PC-3 (cell line): ENCODE data around the gene MRPS25. TPM values are rescaled to one million over a fixed set of nuclear protein-coding genes. Genes with fewer than 3 reads are reported as not detected.

Experiments
- ATAC-seq: fragments of 200-7000 bp; cut with Tn5 transposase; 2 replicates; pipeline ENCODE4 v1.9.1; 2020; ENCODE audit warnings: mild to moderate bottlenecking, moderate library complexity
- BruUV-seq: library from RNA; stranded (reverse); fragments of 400-500 nt; replicated peaks from 2 replicates; lab custom pipeline; 2021; lab: Mats Ljungman, UMichigan
- CTCF ChIA-PET: fragments of 300-600 bp; sonication (Branson Sonifier 250); formaldehyde crosslinking; loops from one replicate; lab custom pipeline; 2022; ENCODE audit warnings: antibody characterized with exemption; lab: Charles Lee
- POLR2A ChIA-PET: fragments of 300-600 bp; sonication (Branson Sonifier 250); formaldehyde crosslinking; loops from one replicate; lab custom pipeline; 2022; ENCODE audit warnings: antibody characterized with exemption; ENCODE audit not compliant: unreplicated experiment; lab: Charles Lee
- DNase-seq: peaks from one replicate; pipeline ENCODE4 v3.0.0-alpha.2; 2015
- H2AFZ ChIP-seq: fragments of 300-600 bp; sonication (generic); 2 replicates; pipeline ENCODE4 v1.6.0; 2016; ENCODE audit warnings: antibody characterized with exemption, low read length
- H3F3A ChIP-seq: fragments of 300-600 bp; sonication (generic); one replicate; pipeline ENCODE4 v1.6.0; 2017; ENCODE audit warnings: antibody characterized with exemption, low read length, control low read depth, mild to moderate bottlenecking; ENCODE audit not compliant: unreplicated experiment
- H3K27ac ChIP-seq: fragments of 300-600 bp; sonication (generic); 2 replicates; pipeline ENCODE4 v1.5.1; 2016; ENCODE audit warnings: mild to moderate bottlenecking, low read length
- H3K27me3 ChIP-seq: fragments of 300-600 bp; sonication (generic); 2 replicates; pipeline ENCODE4 v1.6.1; 2016; ENCODE audit warnings: low read length, mixed read lengths
- H3K36me3 ChIP-seq: fragments of 300-600 bp; sonication (generic); 2 replicates; pipeline ENCODE4 v1.6.1; 2016; ENCODE audit warnings: low read depth, mixed run types, low read length, mixed read lengths
- H3K4me1 ChIP-seq: fragments of 300-600 bp; sonication (generic); 2 replicates; pipeline ENCODE4 v1.5.1; 2016; ENCODE audit warnings: low read length; ENCODE audit not compliant: insufficient read depth
- H3K4me2 ChIP-seq: fragments of 300-600 bp; sonication (generic); 2 replicates; pipeline ENCODE4 v1.6.0; 2016; ENCODE audit warnings: low read length
- H3K4me3 ChIP-seq: fragments of 300-600 bp; sonication (generic); 2 replicates; pipeline ENCODE4 v1.5.1; 2016; ENCODE audit warnings: mild to moderate bottlenecking, low read length, mixed read lengths
- H3K79me2 ChIP-seq: fragments of 300-600 bp; sonication (generic); 2 replicates; pipeline ENCODE4 v1.6.1; 2017; ENCODE audit warnings: low read length, mixed read lengths
- H3K9ac ChIP-seq: fragments of 300-600 bp; sonication (generic); 2 replicates; pipeline ENCODE4 v1.6.0; 2016; ENCODE audit warnings: mild to moderate bottlenecking, low read length
- H3K9me2 ChIP-seq: fragments of 300-600 bp; sonication (generic); replicated peaks from 2 replicates; pipeline ENCODE4 v1.6.1; 2016; ENCODE audit warnings: mixed run types, low read length, mixed read lengths
- H3K9me3 ChIP-seq: fragments of 300-600 bp; sonication (generic); 2 replicates; pipeline ENCODE4 v1.6.1; 2016; ENCODE audit warnings: low read length, mixed read lengths
- H4K20me1 ChIP-seq: fragments of 300-600 bp; sonication (generic); 2 replicates; pipeline ENCODE4 v1.6.1; 2016; ENCODE audit warnings: low read length, mixed read lengths
- CTCF ChIP-seq: fragments of 300-600 bp; sonication (generic); conservative IDR thresholded peaks from 2 replicates; pipeline ENCODE4 v1.5.1; 2017; ENCODE audit warnings: antibody characterized with exemption, low read depth, mild to moderate bottlenecking, low read length
- EZH2 ChIP-seq: fragments of 300-600 bp; sonication (generic); IDR thresholded peaks from one replicate; pipeline ENCODE4 v1.6.1; 2017; ENCODE audit warnings: antibody characterized with exemption, mild to moderate bottlenecking, low read length; ENCODE audit not compliant: unreplicated experiment
- EZH2phosphoT487 ChIP-seq: fragments of 300-600 bp; sonication (generic); IDR thresholded peaks from 2 replicates; pipeline ENCODE4 v1.6.1; 2018; ENCODE audit warnings: mild to moderate bottlenecking, antibody characterized with exemption, low read length, borderline replicate concordance
- intact Hi-C: fragments of 100-400 bp; cut with micrococcal nuclease; formaldehyde crosslinking; loops from 2 replicates; pipeline ENCODE4 v1.9.0; 2023
- total RNA-seq: library from RNA; depleted of rRNA; stranded (reverse); fragments of >200 nt; gene quantifications from 2 replicates; pipeline ENCODE4 v1.2.3, GENCODE V29; 2014

The MRPS25 gene
- total RNA-seq, 1 experiment from 2014 or later: 42.9 TPM

GRCh38 chr3:15086699-15087098, 21.6 kb upstream of the MRPS25 start:
- intact Hi-C loops: no loop called here
- H4K20me1 ChIP-seq: no peaks in the 10 kb centered on the region
- H3K36me3 ChIP-seq: peaks cover 51% of the 10 kb centered on the region
- H3K27me3 ChIP-seq: no peaks in the 10 kb centered on the region
- no peak overlapping the region for H3K4me3 ChIP-seq
- no peak overlapping the region for H3K9ac ChIP-seq
- ChIA-PET CTCF (no interaction called here), POLR2A (no interaction called here)
- TF ChIP-seq CTCF (no peak), EZH2 (no peak), EZH2phosphoT487 (no peak)
- no peak for DNase-seq
- no peaks in the 10 kb centered on the region for H3K9me2 ChIP-seq
- H3K9me3 ChIP-seq: no peaks in the 10 kb centered on the region
- no TSS peak for BruUV-seq
- no peaks in the 10 kb centered on the region for H3K4me1 ChIP-seq
- H3K27ac ChIP-seq: no peak overlapping the region
- H3K79me2 ChIP-seq: no peaks in the 10 kb centered on the region
- ATAC-seq: no peak
- no peak overlapping the region for H2AFZ ChIP-seq
- no peak overlapping the region for H3K4me2 ChIP-seq
- H3F3A ChIP-seq: no peaks in the 10 kb centered on the region

- CTCF ChIA-PET: no interaction called here
- Histone ChIP-seq H2AFZ (no peak overlapping the region), H3K4me3 (no peak overlapping the region), H3K4me2 (no peak overlapping the region), H3K36me3 (peaks cover 54% of the 10 kb centered on the region), H3F3A (no peaks in the 10 kb centered on the region), H3K27ac (no peak overlapping the region), H3K79me2 (no peaks in the 10 kb centered on the region), H4K20me1 (no peaks in the 10 kb centered on the region), H3K9ac (no peak overlapping the region), H3K4me1 (no peaks in the 10 kb centered on the region), H3K9me3 (no peaks in the 10 kb centered on the region), H3K9me2 (no peaks in the 10 kb centered on the region), H3K27me3 (no peaks in the 10 kb centered on the region)
- ATAC-seq (no peak), DNase-seq (no peak)
- POLR2A ChIA-PET: no interaction called here
- no TSS peak for BruUV-seq
- TF ChIP-seq EZH2phosphoT487 (no peak), CTCF (no peak), EZH2 (no peak)
- intact Hi-C loops: no loop called here
Measured at GRCh38 chr3:15086263-15086662, 21.1 kb upstream of the MRPS25 start.

- H3K27ac ChIP-seq: no peak overlapping the region
- no peaks in the 10 kb centered on the region for H3K4me1 ChIP-seq
- intact Hi-C loops: no loop called here
- no peak overlapping the region for H3K4me3 ChIP-seq
- DNase-seq: no peak
- H3K79me2 ChIP-seq: no peaks in the 10 kb centered on the region
- H2AFZ ChIP-seq: no peak overlapping the region
- H3K27me3 ChIP-seq: no peaks in the 10 kb centered on the region
- TF ChIP-seq EZH2phosphoT487: no peak
- TF ChIP-seq EZH2: no peak
- TF ChIP-seq CTCF: no peak
- no peak overlapping the region for H3K9ac ChIP-seq
- no peak for ATAC-seq
- peaks cover 59% of the 10 kb centered on the region for H3K36me3 ChIP-seq
- ChIA-PET CTCF (no interaction called here), POLR2A (no interaction called here)
- BruUV-seq: no TSS peak
- no peak overlapping the region for H3K4me2 ChIP-seq
- no peaks in the 10 kb centered on the region for H4K20me1 ChIP-seq
- H3F3A ChIP-seq: no peaks in the 10 kb centered on the region
- H3K9me2 ChIP-seq: no peaks in the 10 kb centered on the region
- H3K9me3 ChIP-seq: no peaks in the 10 kb centered on the region
Measured at GRCh38 chr3:15083252-15083651, 18.1 kb upstream of the MRPS25 start.
